ENCODE data around the gene VAC14.

Gene VAC14

DNA sequence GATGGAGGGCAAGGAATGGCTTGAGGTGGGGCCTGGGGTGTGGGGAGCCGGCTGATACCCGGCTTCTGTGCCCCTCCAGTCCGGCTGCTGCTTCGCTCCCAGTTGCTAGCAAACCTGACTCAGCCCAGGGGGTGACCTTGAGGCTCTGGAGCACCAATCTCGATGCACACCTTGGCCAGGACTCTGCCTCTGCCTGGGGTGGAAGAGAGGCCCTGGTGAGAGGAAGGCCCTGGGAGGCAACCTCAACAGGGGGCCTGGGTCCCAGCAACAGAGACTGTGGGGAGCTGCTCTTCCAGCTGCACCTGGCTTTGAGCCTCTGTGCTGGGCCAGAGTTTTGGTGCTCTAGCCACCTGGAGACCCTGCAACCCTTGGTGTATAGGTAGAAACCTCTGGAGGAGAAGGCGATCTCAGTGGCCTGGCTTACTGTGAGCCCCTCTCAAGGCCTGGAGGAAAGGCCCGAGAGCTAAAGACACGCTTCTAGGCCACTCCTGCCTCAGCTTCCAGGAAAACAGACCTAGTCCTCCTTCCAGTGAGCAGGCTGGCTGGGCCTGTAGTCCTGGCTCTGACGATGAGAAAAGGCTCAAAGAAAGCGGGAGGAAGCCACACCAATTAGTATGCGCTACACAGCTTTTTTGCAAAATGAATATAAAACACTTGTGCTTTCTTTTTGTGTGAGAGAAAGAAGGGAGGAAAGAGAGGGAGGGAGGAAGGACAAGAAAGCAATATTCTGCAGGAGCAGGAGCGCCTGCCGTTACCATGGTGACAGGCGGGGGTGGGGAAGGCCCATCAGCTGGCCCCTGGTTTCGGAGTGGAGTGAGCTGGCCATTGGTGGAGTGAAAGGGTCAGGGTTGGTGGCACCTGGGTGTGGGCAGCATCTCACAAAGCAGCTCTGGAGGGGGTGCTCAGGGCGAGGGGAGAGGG is 51.0 kb downstream of the VAC14 start:
- no peak overlapping the region for H3K4me3 ChIP-seq (ENCODE audit: low read length)
- DNase-seq (ENCODE audit: low read depth), result no peak
- TF ChIP-seq, protein P1, sequence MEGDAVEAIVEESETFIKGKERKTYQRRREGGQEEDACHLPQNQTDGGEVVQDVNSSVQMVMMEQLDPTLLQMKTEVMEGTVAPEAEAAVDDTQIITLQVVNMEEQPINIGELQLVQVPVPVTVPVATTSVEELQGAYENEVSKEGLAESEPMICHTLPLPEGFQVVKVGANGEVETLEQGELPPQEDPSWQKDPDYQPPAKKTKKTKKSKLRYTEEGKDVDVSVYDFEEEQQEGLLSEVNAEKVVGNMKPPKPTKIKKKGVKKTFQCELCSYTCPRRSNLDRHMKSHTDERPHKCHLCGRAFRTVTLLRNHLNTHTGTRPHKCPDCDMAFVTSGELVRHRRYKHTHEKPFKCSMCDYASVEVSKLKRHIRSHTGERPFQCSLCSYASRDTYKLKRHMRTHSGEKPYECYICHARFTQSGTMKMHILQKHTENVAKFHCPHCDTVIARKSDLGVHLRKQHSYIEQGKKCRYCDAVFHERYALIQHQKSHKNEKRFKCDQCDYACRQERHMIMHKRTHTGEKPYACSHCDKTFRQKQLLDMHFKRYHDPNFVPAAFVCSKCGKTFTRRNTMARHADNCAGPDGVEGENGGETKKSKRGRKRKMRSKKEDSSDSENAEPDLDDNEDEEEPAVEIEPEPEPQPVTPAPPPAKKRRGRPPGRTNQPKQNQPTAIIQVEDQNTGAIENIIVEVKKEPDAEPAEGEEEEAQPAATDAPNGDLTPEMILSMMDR (conservative IDR thresholded peaks at IDR 0.05; ENCODE audit: low read depth, low read length), result no peak

DNA sequence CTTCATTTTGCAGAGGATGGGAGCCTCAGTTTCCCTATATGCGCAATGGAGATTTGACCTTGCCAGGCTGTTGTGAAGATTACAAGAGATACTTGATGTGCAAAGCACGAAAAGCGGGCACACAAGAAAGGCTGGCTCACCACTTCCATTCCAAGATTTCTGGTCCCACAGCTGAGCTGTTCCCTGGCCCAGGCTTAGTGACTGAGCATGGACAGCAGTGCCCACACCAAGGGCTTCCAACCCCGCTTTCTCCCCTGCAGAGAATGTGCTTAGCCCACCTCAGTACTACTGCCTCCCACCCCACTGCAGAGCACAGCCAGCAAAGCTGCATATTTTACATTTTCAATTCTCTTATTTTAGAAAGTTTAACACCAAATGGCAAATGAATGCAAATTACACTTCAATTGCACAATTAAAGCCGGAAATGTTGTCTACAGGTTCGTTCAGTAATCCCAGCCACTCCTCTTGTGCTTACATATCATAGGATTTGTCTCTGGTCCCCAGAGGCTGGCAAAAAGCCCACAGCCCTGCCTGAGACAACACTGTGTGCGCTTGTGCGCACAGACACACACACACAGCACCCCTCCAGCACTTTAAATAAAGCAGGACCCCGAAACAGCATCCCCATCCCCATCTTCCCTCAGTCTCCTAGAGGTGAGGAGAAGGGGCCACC is 51.8 kb downstream of the VAC14 start:
- no peak overlapping the region for H3K4me3 ChIP-seq (ENCODE audit: low read length)
- DNase-seq (ENCODE audit: low read depth), result no peak
- TF ChIP-seq, protein P1 (conservative IDR thresholded peaks at IDR 0.05; ENCODE audit: low read depth, low read length), result no peak

DNA sequence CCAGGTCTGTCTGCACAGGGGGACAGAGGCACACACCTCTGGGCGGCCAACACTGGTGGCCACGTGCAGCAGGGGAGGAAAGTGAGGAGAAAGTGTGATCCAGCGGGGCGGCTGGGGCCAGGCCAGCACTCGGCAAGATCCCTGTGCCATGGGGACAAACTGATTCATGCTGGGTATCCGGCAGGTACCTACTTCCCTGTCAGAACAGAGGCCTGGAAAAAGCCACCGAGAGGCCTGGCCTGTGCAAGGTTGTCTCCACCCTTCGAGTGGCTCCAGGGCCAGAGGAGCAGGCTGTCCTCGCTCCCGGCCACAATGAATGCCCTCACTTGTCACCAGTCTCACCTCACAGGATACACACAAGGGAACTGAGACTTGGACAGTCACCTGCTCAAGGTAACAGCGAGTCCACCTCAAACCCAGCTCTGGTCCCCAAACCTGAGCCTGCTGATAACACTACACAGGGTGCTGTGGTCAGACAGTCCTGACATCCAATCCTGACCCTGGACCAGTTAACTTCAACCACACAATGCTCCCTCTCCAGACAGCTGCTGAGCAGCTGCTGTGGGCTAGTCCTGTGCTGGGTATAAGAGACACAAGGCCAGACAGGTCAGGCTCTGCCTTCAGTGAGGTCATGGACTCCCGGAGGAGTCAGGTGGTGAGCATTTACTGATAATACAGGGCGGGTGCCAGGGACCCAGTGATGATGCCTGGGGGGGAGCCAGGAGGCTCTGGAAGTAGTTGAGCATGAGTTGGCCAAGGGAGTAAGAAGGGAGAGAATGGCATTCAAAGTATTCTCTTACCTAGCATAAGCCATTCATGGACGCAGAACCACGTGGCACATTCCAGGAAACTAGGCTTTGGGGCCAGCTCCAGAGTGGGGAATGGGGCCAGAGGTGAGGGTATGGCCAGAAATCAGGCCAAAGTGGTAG is 53.0 kb downstream of the VAC14 start:
- DNase-seq (ENCODE audit: low read depth), result peak; percentile 73
- H3K4me3 ChIP-seq (ENCODE audit: low read length), result no peak overlapping the region
- TF ChIP-seq, protein P1 (conservative IDR thresholded peaks at IDR 0.05; ENCODE audit: low read depth, low read length), result no peak

DNA sequence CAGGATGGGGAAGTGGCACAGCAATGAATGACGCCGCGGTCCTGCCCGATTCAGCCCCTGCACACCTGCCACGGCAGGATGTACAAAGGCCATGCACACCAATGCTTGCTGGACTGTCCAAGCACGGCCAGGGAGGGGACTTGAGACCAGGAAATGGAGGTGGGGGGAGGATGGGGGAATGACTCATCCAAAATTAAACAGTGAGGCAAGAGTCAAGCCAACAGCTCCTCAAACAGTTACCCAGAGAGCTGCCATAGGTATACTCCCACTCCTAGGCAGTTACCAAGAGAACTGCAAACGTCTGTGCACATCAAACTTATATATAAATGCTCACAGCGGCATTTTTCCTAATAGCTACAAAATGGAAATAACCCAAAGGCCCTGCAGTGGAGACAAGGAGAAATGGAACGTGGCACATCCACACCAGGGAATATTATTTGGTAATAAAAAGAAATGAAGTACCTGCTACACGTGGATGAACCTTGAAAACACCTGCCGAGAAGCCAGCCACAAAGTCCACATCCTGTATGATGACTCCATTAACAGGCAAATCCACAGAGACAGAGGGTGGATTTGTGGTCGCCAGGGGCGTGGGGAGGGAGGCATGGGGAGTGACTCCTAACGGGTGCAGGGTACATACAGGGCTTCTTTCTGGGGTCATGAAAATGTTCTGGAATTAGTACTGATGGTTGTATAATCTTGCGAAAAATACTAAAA is 54.1 kb downstream of the VAC14 start:
- no peak overlapping the region for H3K4me3 ChIP-seq (ENCODE audit: low read length)
- TF ChIP-seq, protein P1 (conservative IDR thresholded peaks at IDR 0.05; ENCODE audit: low read depth, low read length), result no peak
- DNase-seq (ENCODE audit: low read depth), result no peak

DNA sequence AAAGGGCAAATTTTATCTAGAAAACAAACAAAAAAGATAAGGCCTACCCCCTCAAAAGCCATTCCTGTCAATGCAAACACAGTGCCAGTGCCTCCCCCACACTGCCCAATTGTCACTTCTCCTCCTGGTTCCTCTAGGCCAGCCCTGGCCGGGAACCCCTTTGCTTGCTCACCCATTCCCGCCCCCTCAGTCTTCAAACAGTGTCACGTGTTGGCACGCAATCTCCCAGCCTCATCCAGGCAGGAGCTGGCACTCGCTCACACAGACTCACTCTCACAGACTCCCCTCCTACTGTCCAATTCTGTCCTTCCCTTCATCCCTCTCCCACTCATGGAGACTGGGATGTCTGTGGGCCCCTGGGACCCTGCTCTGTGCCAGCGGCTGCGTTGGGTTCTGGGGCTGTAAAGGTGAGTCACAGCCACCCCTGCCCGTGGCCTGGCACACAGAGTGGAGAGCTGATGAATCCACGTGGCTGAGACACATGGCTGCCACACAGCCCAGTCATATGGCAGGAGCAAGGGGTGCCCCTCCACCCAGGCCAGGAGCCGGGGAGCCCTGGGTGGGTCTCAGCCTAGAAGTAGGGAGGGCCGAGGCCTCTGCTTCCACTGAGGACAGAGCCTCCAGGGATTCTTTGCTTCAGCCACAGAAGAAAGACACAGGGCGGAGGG is 54.8 kb downstream of the VAC14 start:
- no peak overlapping the region for H3K4me3 ChIP-seq (ENCODE audit: low read length)
- TF ChIP-seq, protein P1 (conservative IDR thresholded peaks at IDR 0.05; ENCODE audit: low read depth, low read length), result no peak
- no peak for DNase-seq (ENCODE audit: low read depth)

DNA sequence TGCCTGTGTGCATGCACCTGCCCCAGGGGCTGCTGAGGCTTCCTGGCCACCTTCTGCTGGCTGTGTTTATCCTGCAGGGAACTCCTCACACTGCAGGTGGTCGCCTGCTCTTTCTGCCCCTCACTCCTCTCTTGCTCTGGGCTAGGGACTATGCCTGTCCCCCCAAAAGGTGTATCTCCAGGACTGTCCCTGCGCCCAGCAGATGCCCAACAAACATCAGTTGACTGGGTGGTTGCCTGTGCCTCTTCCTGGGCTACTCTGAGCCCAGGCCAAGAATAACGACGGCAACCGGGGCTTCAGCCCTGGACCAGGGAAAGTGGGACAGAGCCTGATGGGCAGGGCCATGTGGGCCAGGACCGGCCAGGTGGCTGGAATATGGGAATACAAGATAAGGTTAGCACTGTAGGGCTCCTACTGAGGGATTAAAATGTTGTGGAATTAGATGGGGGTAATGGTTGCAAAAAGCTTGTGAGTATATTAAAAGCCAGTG is 55.4 kb downstream of the VAC14 start:
- DNase-seq (ENCODE audit: low read depth), result no peak
- TF ChIP-seq, protein P1 (conservative IDR thresholded peaks at IDR 0.05; ENCODE audit: low read depth, low read length), result no peak
- H3K4me3 ChIP-seq (ENCODE audit: low read length), result no peak overlapping the region

Measured in retinal pigment epithelial cell (primary cell).